Loucy (cell line): ENCODE data around the gene SLC9A9.

ENCODE experiments used
- CTCF ChIP-seq: fragments of 200-600 bp; sonication (generic); conservative IDR thresholded peaks from 2 replicates; pipeline ENCODE4 v1.5.1; 2014; ENCODE audit warnings: mild to moderate bottlenecking, antibody characterized with exemption, low read length
- EZH2phosphoT487 ChIP-seq: fragments of 200-600 bp; IDR thresholded peaks from 2 replicates; pipeline ENCODE4 v1.6.1; 2018; ENCODE audit warnings: antibody characterized with exemption, mild to moderate bottlenecking, moderate library complexity, borderline replicate concordance

DNA sequence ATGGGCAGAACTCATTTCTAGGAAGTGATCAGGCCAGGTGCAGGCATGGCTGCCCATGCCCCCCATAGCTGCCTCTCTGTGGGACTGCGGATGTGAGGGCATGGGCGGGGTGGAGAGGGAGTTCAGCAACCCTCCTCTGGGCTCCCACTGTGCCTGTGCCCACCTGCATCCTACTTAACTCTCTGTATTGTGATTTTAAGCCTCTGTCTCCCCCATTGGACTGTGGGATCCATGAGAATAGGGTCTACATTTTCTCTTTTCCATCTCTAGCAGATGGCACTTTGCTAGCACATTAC lies 534.4 kb downstream of the SLC9A9 start:
- TF ChIP-seq CTCF (no peak), EZH2phosphoT487 (no peak)
